ENCODE results near the gene SLC13A3.

DNA sequence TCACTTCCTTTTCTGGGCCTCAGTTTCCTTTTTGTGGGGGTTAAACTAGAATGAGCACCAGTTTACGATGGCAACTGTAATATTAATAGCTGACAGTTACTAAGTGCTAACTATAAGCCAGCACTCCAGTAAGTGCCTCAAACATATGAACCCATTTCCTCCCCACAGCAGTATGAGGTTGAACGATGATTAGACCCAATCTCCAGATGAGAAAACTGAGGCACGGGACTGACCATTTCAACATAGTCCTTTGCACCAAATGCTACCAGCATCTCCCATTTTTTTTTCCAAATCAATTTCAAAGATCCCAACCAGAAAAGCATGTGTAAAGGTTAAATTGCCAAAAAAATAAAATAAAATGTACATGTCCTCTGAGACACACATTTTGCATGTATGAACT lies 7.1 kb downstream of the SLC13A3 start:
- TF ChIP-seq, protein P1, sequence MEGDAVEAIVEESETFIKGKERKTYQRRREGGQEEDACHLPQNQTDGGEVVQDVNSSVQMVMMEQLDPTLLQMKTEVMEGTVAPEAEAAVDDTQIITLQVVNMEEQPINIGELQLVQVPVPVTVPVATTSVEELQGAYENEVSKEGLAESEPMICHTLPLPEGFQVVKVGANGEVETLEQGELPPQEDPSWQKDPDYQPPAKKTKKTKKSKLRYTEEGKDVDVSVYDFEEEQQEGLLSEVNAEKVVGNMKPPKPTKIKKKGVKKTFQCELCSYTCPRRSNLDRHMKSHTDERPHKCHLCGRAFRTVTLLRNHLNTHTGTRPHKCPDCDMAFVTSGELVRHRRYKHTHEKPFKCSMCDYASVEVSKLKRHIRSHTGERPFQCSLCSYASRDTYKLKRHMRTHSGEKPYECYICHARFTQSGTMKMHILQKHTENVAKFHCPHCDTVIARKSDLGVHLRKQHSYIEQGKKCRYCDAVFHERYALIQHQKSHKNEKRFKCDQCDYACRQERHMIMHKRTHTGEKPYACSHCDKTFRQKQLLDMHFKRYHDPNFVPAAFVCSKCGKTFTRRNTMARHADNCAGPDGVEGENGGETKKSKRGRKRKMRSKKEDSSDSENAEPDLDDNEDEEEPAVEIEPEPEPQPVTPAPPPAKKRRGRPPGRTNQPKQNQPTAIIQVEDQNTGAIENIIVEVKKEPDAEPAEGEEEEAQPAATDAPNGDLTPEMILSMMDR (IDR thresholded peaks at IDR 0.05) = no peak
- TF ChIP-seq POLR2A (IDR thresholded peaks at IDR 0.05) = no peak

All from suprapubic skin (tissue), 3 donors.